ENCODE results near the gene ZNF407.
A peak's percentile ranks its signal among the peaks of the same experiment; 100 is the strongest.

Gene ZNF407

DNA sequence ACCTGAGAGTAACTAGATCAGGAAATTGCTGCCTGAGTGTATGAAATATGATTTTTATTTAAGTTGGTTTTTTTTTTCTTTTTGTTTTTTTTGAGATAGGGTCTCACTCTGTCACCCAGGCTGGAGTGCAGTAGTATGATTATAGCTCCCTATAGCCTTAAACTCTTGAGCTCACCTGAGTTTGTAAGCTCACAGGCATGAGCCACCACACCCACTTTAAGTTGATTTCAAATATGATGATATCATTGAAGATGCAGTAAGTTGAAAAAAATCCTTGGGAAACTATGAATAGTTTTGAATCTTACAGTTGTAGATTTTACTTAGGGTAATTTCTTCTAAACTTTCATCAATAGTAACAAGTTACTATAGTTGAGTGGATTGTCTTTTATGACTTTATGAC, 234.7 kb downstream of the ZNF407 start:
- no peak for DNase-seq (ENCODE audit: low spot score)

DNA sequence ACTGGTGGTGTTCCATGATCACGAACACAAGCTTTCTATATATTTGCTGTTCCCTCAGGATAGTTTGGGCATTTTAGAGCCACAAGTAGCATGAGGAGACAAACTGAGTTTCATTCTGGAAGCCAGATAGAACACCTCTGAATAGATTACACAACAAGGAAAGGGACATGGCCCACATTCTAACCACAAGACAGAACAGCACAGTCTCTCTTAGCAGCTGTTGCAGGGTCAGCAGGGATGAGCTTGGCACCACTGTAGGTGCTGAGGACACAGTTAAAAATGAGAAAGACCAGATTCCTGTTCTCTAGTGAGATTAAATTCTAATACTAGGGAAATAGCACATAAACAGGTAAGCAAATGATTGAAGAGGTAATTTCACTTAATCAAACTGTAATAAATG, 235.3 kb downstream of the ZNF407 start:
- no peak for DNase-seq (ENCODE audit: low spot score)

DNA sequence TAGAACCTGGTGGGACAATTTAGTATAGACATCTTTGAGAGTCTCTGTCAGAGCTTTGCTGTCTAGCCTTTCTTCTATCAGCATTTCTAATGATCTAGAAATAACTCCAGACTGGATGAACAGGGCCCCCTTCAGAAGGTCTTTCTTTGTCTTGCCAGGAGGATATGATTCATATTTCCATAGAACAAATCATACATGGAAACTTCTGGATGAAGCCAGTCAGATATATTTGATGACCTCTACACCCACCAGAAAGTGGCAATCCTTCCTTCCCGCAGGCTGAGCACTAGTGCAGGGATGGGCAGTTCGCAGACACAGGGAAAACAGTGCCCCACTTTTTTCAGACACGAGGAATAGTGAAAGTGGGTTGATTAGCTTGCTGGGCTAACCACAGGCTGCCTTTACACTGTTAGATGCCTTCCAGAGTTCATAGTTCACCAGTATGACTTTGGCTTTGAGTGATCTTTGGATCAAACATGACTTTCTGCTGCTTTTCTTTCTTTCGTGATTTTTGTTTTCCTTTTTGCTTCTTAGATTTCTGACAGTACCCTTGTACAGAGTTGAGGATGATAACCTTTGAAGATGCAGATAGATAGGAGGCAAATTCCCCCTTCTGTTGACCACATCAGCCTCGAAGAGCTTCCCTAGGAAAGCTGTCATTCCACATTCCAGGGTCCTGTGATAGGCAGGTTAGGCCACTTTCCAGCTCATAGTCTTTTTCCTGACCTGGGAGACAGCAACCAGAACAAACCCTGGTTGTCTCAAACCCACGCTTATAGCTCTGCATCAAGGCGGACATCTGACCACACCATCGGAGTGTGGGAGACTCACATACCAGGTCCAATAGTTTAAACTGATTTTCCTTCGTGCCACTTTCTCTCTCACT, 237.0 kb downstream of the ZNF407 start:
- DNase-seq (ENCODE audit: low spot score) = no peak

DNA sequence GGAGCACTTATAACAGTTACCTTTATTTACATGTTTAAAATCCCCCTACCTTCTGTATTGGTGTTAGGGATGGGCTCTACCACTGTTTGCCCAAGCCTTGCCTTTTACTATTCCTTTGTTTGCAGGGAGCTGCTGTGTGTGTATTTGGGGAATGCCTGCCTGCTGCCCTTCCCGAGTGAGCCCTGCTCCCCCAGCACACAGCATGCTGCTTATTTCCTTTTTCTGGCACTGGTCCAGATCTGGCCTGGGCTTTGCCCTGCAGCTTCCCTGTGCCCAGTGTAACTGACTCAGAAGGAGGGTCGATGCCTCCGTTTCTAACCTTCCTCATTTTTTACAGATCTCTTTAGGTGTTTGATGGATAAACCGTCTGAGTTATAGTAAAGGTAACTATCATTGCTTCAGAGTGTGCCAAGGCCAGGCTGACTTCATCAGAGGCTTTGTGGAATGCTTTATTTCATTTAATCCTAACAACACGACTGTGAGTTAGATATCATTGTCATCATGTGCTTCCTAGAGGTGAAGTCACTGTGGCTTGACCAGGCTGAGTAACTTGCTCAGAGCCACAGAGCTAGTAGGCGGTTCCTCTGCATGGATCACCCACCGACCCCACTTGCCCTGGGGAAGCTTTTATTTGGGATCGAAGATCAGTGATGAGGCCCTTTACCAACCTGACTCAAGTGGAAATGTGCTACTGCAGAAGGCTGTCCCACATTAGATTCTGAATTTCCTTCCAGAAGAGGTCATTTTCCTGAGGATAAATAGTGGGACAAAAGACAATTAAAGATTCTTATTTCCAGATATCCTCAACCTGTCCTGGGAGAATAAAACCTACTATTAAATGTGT, 238.8 kb downstream of the ZNF407 start:
- DNase-seq (ENCODE audit: low spot score) = no peak

DNA sequence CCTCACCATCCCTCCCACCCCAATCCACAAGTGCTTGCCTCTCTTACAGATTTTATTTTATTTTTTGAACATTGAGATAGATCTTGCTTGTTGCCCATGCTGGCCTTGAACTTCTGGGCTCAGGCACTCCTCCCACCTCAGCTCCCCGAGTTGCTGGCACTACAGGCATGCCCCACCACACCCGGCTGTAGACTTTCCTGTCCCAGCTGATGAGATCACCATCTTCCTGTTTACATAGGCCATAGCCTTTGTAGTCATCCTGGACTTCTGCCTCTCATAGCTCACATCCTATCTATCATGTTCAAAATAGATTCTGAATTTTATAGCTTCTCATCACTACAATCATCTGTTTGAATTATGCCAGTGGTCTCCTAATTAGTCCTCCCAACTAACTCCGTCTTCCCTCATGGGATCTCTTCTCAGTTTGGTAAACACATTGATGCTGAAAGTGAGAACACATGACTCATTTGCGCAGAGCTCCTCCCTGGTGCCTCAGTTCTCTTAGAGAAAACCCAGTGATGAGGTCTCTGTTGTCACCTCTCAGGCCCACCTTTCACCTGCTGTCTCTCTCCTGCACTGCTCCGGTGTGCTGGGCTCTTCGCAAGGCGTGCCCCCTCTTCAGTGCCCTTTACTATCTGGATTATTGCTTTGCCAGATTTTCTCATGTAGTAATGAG, 243.0 kb downstream of the ZNF407 start:
- DNase-seq (ENCODE audit: low spot score) = no peak

DNA sequence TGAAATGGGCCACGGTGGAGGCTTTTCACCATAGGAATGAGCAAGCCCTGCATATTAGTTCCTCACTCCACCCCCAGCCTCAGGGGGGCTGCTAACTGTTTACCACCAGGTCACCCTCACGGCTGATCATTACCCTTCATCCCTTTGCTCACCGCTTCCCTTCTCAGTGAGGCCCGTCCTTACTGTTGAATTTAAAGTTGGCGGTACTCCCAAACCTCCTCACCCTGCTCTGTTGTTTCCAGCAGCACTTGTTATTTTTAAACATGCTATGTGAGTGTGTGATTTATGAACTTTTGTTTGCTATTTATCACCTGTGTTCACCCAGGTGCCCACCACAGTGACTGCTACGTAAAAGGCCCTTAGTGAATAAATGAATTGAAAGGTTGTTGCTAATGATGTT, 243.6 kb downstream of the ZNF407 start:
- DNase-seq (ENCODE audit: low spot score) = no peak

DNA sequence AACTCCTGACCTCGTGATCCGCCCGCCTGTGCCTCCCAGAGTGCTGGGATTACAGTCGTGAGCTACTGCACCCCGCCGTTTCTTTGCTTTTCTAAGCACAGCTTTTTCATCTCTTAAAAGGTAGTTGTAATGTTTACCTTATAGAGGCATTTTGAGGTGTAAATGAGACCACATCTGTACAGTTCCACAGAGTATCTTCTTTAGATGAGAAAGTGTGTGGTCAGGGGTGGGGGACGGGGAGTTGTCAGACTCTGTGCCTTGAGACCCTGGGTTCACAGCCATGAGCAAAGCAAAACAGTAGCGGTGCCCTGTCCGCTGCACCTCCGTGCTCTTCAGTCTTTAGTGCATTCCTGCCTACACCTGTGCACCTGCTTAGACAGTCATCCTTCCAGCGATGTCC, 251.6 kb downstream of the ZNF407 start:
- DNase-seq (ENCODE audit: low spot score) = no peak

DNA sequence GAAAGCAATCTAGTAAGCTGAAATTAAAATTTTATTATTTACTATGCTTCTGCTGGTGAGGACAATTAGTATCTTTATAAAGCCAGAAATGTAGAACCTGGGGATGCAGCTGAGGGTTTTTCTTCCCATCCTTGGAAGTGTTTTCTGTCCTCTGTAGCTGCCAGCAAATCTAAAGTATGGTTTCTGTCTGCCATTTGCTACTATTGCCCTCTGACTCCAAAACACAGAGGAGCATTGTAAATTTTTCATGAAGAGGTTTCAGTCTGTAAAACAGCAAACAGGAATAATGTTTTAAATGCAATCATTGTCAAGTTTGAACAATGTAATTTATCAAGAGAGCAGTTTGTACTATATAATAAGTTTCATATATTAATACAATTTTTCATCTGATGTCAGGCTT, 258.8 kb downstream of the ZNF407 start:
- peak; percentile 32 for DNase-seq (ENCODE audit: low spot score)

DNA sequence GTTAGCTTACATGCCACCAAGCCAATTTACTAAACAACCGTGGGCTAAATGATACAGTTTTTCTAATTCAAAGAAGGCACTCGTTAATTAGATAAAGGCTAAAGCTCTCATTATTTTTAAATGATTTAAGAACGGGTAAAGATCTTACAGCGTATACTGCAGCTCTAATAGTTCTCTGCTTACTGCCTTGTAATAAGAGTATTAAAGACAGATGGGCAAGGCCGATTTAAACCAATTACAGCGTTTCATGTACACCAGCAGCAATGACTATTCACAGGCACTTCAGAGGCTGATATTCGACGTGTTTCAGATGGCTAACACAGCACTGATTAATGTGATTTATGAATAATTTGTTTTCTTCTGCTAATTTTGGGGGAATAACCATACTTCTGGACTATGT, 259.3 kb downstream of the ZNF407 start:
- no peak for DNase-seq (ENCODE audit: low spot score)

DNA sequence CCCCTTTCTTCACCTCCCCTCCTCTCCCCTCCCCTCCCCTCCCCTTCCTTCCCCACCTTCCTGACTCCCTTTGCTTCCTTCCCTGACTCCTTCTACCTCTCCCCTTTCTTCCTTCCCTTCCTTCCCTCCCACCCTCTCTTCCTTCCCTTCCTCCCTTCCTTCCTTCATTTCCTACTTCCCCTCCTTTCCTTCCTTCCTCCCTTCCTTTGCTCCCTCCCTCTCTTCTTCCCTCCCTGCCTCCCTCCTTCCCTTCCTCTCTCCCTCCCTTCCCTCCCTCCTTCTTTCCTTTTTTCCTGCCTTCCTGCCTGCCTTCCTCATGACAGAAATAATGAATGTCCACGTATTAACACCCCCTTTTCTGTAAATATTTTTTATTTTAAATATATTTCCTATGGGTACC, 260.2 kb downstream of the ZNF407 start:
- DNase-seq (ENCODE audit: low spot score) = no peak

DNA sequence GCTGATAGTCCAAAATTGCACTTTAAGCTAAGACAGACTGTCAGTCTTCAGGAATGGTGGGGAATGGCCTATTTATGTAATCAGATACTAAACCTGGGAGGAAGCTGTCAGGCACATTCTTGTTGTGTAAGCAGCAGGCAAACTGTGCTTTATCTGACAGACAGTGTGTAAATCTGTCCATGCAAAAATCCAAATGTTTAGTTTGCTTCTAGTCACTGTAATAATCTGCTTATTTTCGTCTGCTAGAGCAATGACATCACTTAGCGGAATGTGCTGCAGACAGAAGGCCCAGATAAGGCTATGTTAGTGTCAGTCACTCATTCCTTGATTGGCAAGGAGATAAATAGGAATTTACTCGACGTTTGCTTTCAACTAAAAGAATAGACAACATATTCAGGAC, 263.5 kb downstream of the ZNF407 start:
- DNase-seq (ENCODE audit: low spot score) = no peak

DNA sequence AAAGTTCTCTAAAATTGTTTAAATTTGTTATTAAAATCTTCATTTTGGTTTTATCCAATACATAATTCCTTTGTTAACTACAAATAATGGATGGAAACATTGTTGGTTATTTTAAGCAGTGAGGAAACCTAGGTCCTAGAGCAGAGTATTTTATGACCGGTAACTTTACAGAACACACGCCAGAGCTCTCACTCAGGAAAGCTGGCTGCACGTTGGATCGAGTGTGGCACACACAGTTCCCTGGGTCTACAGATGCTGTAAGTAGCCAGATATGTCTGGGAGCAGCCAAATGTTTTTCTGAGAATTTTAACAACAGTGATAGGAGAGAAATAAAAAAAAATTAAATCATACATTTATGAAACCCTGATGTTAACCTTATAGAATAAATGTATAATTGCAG, 264.4 kb downstream of the ZNF407 start:
- no peak for DNase-seq (ENCODE audit: low spot score)

DNA sequence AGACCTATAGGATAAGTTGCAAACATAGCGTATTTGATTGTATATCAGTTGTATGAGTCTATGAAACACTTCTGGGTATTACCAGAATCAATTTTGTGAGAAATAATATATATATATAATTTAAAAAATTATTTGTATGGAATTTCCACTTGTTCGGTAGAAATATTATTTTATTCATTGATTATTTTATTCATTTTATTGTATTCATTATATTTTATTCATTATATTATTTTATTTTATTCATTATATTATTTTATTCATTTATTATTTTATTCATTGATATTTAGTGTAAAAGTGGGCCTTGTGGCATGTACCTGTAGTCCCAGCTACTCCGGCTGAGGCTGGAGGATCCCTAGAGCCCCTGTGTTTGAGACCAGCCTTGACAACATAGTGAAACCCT, 268.9 kb downstream of the ZNF407 start:
- no peak for DNase-seq (ENCODE audit: low spot score)

DNA sequence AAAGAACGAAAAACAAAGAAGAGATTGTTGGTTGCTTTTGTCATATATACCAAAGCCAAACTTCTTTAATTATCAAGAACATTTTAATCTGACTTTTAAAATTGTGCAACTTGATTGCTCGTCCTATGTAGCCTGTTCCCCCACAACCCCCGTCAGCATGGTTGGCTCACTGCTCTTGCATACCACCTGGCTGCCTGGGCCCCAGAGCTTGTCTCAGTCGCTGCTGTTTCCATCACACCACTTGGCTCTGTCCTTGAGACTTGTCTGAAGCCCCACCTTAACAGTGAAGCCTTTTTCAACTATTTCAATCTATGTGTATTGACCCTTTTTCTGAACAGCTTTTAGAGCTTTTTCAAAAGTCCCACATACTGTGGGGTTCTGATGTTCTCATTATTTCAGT, 270.8 kb downstream of the ZNF407 start:
- DNase-seq (ENCODE audit: low spot score) = no peak

DNA sequence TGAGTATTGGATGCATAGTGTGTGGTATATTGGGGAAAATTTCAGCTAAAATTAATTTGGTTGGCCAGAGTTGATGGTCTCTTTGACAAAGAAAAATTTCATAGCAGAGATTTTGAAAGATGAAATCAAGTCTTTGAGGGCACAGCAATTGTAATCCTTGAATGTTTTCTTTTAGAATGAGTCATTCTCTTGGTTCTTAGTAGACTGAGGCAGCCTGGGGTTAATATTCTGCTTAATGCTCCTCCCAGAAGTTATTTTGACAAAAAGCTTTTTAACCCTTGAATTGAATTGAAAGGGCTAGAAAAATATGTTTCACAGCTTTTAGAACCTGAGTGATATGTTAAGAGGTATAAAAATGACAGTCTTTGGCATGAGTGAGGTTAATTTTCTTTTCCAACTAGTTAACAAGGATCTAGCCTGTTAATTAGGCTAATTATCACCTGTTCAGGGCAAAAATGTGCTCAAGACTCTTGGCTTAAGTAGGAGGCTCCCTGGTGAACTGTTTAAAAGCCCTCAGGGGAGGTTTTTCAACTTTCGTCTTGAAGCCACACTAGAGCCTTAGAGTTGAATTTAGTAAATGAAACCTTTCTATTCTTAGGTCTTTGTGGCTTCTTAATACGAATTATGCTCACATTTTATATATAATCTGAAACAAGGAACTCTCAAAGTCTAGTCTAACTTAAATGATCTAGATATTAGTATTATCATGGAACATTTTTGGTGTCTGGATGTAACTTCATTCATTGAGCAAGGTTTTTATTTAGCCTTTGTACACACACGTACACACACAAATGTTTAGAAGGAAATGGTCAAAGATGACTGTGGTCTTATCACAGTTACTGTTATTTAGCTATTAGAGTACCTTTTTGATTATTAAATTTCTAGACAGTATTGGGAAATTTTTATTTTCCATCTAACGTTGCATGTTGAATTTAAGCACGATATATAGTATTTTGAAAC, 272.5 kb downstream of the ZNF407 start:
- no peak for DNase-seq (ENCODE audit: low spot score)

DNA sequence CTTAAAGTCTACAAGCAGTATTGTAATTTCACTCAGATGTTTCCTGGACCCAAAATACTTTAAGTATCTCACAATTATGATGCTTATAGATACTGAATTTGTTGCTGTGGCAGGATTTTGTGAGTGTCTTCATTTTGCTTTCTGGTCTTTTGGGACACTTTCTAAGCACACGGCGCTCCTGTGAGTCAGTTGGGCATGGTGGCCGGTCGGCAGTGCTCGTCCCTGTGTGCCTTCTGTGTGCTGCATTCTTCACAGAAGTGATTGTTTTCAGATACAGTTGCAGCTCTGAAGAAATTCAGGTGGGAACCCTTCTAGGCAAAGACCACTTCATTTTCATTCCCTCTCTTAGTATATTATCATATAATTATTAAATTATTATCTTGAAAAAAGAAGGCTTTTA, 273.3 kb downstream of the ZNF407 start:
- DNase-seq (ENCODE audit: low spot score) = no peak

DNA sequence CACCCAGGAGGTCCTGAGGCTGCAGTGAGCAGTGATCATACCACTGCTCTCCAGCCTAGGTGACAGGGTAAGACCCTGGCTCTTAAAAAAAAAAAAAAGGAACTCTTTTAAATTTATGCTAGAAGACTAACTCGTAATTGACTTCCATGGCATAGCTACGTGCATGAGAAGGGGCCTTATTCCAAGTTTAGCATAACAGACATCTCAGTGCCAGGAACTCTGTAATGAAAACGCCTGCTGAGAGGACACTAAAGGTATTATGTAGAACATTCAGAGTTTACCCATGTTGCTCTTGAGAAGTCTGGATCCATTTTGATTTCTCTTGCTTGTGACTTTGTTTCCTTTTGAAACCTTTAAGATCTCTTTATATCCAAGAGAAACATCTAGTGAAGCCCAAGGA, 276.0 kb downstream of the ZNF407 start:
- DNase-seq (ENCODE audit: low spot score) = no peak

DNA sequence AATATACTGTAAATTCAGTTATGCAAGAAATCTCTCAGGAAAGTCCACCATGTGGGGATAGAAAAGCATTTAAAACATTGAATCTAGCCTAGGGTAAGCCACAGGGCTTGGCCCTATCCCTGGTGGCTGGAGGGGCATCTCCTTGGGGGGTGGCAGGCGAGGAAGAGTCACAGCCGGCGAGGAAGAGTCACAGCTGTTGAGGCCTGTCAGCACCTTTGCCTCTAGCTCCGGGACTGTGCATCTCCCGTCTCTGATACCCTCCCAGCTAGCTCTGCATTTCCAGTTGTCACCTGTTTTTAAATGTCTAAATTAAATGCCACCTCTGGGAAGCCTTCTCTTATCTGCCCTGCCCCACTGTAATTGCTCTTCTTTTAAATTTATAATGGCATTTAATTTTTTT, 276.7 kb downstream of the ZNF407 start:
- DNase-seq (ENCODE audit: low spot score) = no peak

DNA sequence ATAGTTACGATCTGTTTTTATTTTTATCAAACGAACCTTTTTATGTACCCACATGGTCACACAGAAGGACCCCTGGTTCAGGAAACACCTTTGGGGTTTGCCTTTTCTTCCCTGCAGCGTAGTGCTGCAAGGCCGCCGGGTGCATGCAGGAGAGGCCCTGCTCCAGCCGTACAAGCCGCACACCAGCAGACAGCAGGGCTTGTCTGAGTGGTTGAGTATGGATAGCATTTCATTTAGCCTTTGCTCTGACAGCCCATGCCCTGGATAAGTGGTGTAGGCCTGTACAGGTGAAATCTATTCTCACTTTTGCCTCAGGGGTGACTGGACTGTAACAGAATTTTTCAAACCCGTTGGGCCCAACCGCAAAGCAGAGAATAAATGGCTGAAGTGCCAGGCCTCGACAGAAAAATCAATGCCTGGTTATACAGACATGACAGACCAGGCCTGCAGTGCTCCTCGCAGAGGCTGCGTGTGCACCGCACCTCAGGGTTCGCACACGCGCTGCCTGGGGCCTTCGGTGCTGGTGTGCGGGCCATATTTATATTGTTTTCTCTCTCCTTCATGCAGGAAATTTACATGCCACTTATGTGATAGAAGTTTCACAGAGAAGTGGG, 279.1 kb downstream of the ZNF407 start:
- DNase-seq (ENCODE audit: low spot score) = no peak

DNA sequence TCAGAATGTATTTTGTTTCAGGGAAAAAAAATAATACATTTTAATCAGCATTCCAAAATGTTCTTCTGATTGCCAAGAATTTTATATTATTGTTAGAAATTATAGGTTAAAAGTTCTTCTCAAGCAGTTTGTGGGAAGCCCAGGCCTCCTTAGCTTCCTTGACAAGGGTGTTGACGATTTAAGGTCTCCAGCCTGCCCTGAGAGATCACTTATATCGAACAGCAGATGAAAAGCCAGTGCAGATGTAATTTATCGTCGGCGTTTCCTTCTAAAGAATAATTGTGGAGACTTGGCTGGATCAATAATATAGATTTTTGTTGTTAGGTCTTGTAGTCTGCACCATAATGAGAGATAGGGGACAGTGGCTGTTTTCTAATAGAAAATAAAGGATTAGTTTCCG, 280.6 kb downstream of the ZNF407 start:
- no peak for DNase-seq (ENCODE audit: low spot score)

DNA sequence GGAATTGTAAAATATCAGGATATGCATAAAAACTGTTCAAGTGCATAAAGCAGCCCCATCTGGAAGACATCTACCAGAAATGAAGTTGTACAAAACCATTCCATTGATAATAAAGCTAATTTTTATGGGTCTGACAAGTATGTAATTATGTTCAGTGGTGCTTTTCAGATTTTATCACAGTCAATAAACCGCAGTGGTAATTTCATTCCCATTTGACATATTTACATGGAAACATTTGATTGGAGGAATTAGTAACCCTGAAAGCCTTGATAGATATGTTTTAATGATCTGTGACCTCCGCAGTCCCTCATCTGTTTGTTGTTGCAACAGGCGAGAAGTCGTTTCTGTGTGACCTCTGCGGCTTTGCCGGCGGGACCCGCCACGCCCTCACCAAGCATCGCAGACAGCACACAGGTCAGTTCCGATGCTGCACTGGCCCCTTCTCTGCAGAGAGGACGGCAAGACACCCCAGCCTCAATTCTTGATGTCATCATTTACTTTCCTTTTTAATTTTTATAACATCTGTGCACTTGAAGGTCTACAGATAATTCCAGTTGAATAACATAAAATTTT, 283.1 kb downstream of the ZNF407 start:
- no peak for DNase-seq (ENCODE audit: low spot score)
